Gastroesophageal sphincter (tissue), 4 donors: ENCODE results near the gene TPD52L1. TPM values are rescaled to one million over a fixed set of nuclear protein-coding genes. Genes with fewer than 3 reads are reported as not detected.
A peak's percentile ranks its signal among the peaks of the same experiment; 100 is the strongest.

Experiments used
- ATAC-seq: fragments of 150-250 bp; one replicate; pipeline ENCODE4 v1.9.1; 2016; ENCODE audit warnings: mild to moderate bottlenecking, moderate library complexity
- H3K27ac ChIP-seq, 4 donors: fragments of 200-600 bp; sonication (generic) in 3 of 4; 1 replicate in 3 of 4; 2 replicates in 1 of 4; pipeline ENCODE4 v1.5.1; 2016 to 2019
- H3K27me3 ChIP-seq: fragments of 200-600 bp; sonication (generic); one replicate; pipeline ENCODE4 v1.5.1; 2019
- H3K36me3 ChIP-seq, 2 donors: fragments of 200-600 bp; sonication (generic); one replicate each; pipeline ENCODE4 v1.5.1; 2019; ENCODE audit warnings: control low read depth in 1 of 2
- H3K4me1 ChIP-seq, 3 donors: fragments of 200-600 bp; sonication (generic); 1 replicate in 2 of 3; 2 replicates in 1 of 3; pipeline ENCODE4 v1.5.1; 2016 to 2019; ENCODE audit warnings: control low read depth in 2 of 3
- H3K4me3 ChIP-seq, 2 donors: fragments of 200-600 bp; sonication (generic); one replicate each; pipeline ENCODE4 v1.5.1; 2019; ENCODE audit warnings: mild to moderate bottlenecking in 1 of 2, moderate library complexity in 1 of 2
- H3K9me3 ChIP-seq, 3 donors: fragments of 200-600 bp; sonication (generic); one replicate each; pipeline ENCODE4 v1.5.1; 2017 to 2019; ENCODE audit warnings: control low read depth in 2 of 3
- CTCF ChIP-seq, 4 experiments: fragments of 200-600 bp in 2 of 4; fragments of 450-650 bp in 2 of 4; sonication (generic) in 1 of 4; IDR thresholded peaks; one replicate each; pipeline ENCODE4 v1.5.1; 2017 to 2019; ENCODE audit warnings: antibody characterized with exemption in 4 of 4, mild to moderate bottlenecking in 2 of 4, moderate library complexity in 2 of 4
- EP300 ChIP-seq: sonication (generic); formaldehyde crosslinking; IDR thresholded peaks from one replicate; pipeline ENCODE4 v1.6.1; 2017; ENCODE audit warnings: antibody characterized with exemption, mild to moderate bottlenecking
- POLR2A ChIP-seq, 2 donors: fragments of 450-650 bp; IDR thresholded peaks; one replicate each; pipeline ENCODE4 v1.6.1; 2017; ENCODE audit warnings: antibody characterized with exemption in 2 of 2, mild to moderate bottlenecking in 2 of 2, moderate library complexity in 1 of 2
- POLR2AphosphoS5 ChIP-seq: sonication (generic); formaldehyde crosslinking; IDR thresholded peaks from one replicate; pipeline ENCODE4 v1.6.1; 2017; ENCODE audit warnings: antibody characterized with exemption
- WGBS, 2 donors: methylation state at CpG; one replicate each; pipeline ENCODE4 v1.1.5; 2018; ENCODE audit warnings: low coverage in 1 of 2; 5-methylcytosine and 5-hydroxymethylcytosine counted together
- total RNA-seq, 4 donors: library from RNA; depleted of rRNA; stranded (reverse); fragments of >200 nt; gene quantifications; one replicate each; pipeline ENCODE4 v1.1.0, GENCODE V29; 2016

TPD52L1 gene
- total RNA-seq, 4 donors from 2014 or later, result 11.2 to 59.7 (median 20.2) TPM

- H3K27ac ChIP-seq, result no peak overlapping the region
- 20 to 29% methylated on average over 1 of the region's 1 CpG for WGBS, 2 donors
Observed at GRCh38 chr6:125188594-125189203, 35.1 kb downstream of the TPD52L1 start.

GRCh38 chr6:125189494-125189893 lies 35.9 kb downstream of the TPD52L1 start:
- 80 to 86% methylated on average over 1 of the region's 1 CpG for WGBS, 2 donors
- Histone ChIP-seq H3K9me3 (no peaks in the 10 kb centered on the region), H3K4me3 (no peak overlapping the region), H3K27ac (peak overlapping the region in 1 of 4 donors; percentile 19), H3K4me1 (peaks cover 0 to 7% (median 0%) of the 10 kb centered on the region in 3 donors), H3K27me3 (no peaks in the 10 kb centered on the region), H3K36me3 (no peaks in the 10 kb centered on the region)
- TF ChIP-seq POLR2A (IDR thresholded peaks at IDR 0.05) (no peak), POLR2AphosphoS5 (no peak), EP300 (no peak), CTCF (IDR thresholded peaks at IDR 0.05) (no peak)
- ATAC-seq, result no peak

More at GRCh38 chr6:125188594-125189203, 35.1 kb downstream of the TPD52L1 start:
- H3K27me3 ChIP-seq, result no peaks in the 10 kb centered on the region
- no peak for ATAC-seq
- no peak overlapping the region for H3K4me3 ChIP-seq
- no peaks in the 10 kb centered on the region for H3K36me3 ChIP-seq
- no peaks in the 10 kb centered on the region for H3K9me3 ChIP-seq
- H3K4me1 ChIP-seq, result peaks cover 0 to 7% (median 0%) of the 10 kb centered on the region in 3 donors
- TF ChIP-seq POLR2AphosphoS5 (no peak), CTCF (IDR thresholded peaks at IDR 0.05) (no peak), POLR2A (IDR thresholded peaks at IDR 0.05) (no peak), EP300 (no peak)

- Histone ChIP-seq H3K4me1 (peaks cover 0 to 11% (median 0%) of the 10 kb centered on the region in 3 donors), H3K27me3 (no peaks in the 10 kb centered on the region), H3K36me3 (no peaks in the 10 kb centered on the region), H3K27ac (no peak overlapping the region), H3K4me3 (no peak overlapping the region), H3K9me3 (no peaks in the 10 kb centered on the region)
- no peak for ATAC-seq
- TF ChIP-seq EP300 (no peak), CTCF (IDR thresholded peaks at IDR 0.05) (no peak), POLR2AphosphoS5 (no peak), POLR2A (IDR thresholded peaks at IDR 0.05) (no peak)
- 90 to 100% methylated on average over 4 of the region's 4 CpGs for WGBS, 2 donors
Observed at GRCh38 chr6:125190667-125191066, 37.1 kb downstream of the TPD52L1 start.

- Histone ChIP-seq H3K4me3 (no peak overlapping the region), H3K9me3 (no peaks in the 10 kb centered on the region), H3K27me3 (no peaks in the 10 kb centered on the region), H3K36me3 (no peaks in the 10 kb centered on the region), H3K27ac (no peak overlapping the region), H3K4me1 (peaks cover 0 to 25% (median 0%) of the 10 kb centered on the region in 3 donors)
- 38 to 45% methylated on average over 4 to 5 of the region's 5 CpGs for WGBS, 2 donors
- ATAC-seq, result peak; percentile 67
- peak; percentile 26 to 62 (median 48) for TF ChIP-seq CTCF (IDR thresholded peaks at IDR 0.05)
- no peak for TF ChIP-seq POLR2AphosphoS5
- TF ChIP-seq POLR2A (IDR thresholded peaks at IDR 0.05), result no peak
- TF ChIP-seq EP300, result no peak
Observed at GRCh38 chr6:125191916-125192609, 38.5 kb downstream of the TPD52L1 start.

GRCh38 chr6:125192610-125192930 lies 39.0 kb downstream of the TPD52L1 start:
- TF ChIP-seq POLR2AphosphoS5 (no peak), CTCF (IDR thresholded peaks at IDR 0.05) (no peak), POLR2A (IDR thresholded peaks at IDR 0.05) (no peak), EP300 (no peak)
- Histone ChIP-seq H3K4me3 (no peak overlapping the region), H3K36me3 (no peaks in the 10 kb centered on the region), H3K27me3 (no peaks in the 10 kb centered on the region), H3K27ac (no peak overlapping the region), H3K9me3 (no peaks in the 10 kb centered on the region), H3K4me1 (peaks cover 0 to 30% (median 2%) of the 10 kb centered on the region in 3 donors)
- no peak for ATAC-seq
- 85 to 93% methylated on average over 3 to 5 of the region's 5 CpGs for WGBS, 2 donors
